Activated T-cell treated with anti-CD3 and anti-CD28 coated beads for 24 hours (primary cell): ENCODE measurements around the gene BAHCC1.

Source experiments
- DNase-seq: peaks from one replicate; pipeline ENCODE4 v3.0.0-alpha.2; 2020; ENCODE audit warnings: low read depth

BAHCC1 gene

DNA sequence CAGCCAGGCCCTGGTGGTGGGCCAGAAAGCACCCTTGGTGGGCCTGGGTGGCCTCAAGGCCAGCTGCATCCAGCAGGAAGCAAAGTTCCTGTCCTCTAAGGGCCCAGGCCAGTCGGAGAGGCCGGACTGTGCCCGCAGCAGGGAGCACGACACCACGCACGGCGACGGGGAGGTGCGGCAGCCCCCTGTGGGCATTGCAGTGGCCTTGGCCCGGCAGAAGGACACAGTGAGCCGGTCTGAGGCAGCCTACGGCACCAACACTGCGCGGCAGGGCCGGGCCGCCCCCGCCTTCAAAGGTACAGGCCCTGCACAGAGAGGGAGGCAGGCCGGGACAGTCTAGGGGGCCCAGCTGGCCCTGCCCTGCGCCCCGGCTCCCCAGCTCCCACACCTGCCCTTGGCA is 48.0 kb downstream of the BAHCC1 start:
- DNase-seq = no peak

DNA sequence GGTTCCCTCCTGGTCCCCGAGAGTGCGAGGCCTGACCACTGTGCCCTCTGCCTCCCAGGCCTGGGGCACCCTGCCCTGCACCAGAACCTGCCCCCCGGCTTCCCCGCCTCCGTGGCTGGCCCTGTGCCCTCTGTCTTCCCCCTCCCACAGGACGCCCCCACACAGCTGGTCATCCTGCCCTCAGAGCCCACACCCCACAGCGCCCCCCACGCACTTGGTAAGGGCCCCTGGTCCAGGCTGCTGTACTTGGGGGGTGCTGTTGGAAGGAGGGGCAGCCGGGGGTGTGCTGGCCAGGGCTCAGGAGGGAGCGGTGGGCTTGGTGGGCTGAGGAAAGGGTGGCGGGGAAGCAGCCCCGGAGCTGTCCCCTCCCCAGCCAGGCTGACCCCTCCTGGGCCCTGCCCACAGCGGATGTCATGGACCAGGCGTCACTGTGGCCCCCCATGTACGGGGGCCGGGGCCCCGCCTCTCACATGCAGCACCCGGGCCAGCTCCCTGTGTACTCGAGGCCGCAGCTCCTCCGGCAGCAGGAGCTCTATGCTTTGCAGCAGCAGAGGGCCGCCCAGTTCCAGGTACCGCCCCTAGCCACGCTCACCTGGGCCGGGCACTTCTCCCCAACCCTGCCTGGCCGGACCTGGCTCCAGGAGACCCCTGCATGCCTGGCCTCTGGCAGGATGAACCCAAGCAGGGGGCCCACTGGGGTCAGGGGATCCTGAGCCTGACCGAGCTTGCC is 49.5 kb downstream of the BAHCC1 start:
- DNase-seq = no peak

GRCh38 chr17:81445642-81446503 is 50.6 kb downstream of the BAHCC1 start:
- DNase-seq = no peak

GRCh38 chr17:81447331-81447933 is 52.2 kb downstream of the BAHCC1 start:
- DNase-seq = no peak

DNA sequence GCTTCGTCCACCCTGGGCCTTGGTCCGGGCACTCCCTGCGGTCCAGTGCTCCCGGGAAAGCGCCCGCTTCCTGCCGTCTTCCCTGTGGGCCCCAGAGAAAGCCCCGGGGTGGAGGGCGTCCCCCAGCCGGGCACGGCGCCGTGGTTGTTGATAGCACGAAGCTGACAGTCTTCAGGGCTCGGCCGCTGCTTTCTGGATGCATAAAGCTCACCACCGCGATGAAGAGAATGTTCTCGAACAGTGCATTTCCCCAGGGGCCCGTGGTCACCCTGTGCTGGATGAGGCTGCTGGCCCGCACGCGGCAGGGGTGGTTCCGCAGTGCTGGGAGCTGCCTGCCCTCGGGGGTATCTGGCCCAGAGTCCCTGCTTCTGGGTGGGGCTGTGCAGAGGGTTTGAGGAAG is 53.2 kb downstream of the BAHCC1 start:
- no peak for DNase-seq

GRCh38 chr17:81448950-81449349 is 53.7 kb downstream of the BAHCC1 start:
- DNase-seq = no peak

DNA sequence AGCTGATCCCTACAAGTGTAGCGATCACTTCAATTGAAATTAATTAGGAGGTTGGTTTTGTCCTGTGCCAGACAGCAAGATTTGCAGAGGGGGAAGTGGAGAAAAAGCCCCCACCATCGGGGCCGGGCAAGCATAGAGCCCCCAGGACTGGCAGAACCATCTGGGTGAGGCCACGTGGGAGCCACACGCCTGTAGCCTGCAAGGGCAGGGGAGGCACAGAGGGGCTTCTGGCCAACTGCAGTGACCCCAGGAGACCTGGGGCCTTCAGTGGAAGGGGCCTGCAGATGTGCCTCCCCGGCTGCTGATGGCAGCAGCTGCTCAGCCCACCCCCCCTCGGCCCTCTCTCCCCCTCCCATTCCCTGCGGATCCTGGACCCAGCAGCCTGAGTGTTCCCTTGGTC is 54.1 kb downstream of the BAHCC1 start:
- DNase-seq = no peak

GRCh38 chr17:81451823-81452222 is 56.6 kb downstream of the BAHCC1 start:
- DNase-seq = no peak

- no peak for DNase-seq
Observed at GRCh38 chr17:81452551-81452950, 57.3 kb downstream of the BAHCC1 start.

- no peak for DNase-seq
Observed at GRCh38 chr17:81453076-81453475, 57.8 kb downstream of the BAHCC1 start.

DNA sequence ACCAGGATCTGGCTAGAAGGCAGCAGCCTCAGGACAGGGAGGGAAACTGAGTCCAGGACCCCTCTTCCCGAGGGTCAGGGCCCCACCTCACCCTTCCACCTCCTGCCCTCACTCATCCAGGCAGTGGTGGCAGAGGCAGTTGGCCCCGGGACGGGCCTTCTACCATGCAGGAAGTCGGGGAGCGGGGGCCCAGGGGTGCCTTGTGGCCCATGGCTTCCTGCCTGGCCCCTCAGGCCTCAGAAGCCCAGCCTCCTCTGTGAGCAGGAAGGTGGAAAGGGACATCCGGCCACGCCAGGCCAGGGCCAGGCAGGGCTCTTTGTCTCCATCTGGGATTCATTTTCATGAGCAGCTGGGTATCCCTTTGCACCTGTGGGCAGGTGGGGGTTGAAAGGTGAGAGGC is 58.5 kb downstream of the BAHCC1 start:
- DNase-seq = no peak

DNA sequence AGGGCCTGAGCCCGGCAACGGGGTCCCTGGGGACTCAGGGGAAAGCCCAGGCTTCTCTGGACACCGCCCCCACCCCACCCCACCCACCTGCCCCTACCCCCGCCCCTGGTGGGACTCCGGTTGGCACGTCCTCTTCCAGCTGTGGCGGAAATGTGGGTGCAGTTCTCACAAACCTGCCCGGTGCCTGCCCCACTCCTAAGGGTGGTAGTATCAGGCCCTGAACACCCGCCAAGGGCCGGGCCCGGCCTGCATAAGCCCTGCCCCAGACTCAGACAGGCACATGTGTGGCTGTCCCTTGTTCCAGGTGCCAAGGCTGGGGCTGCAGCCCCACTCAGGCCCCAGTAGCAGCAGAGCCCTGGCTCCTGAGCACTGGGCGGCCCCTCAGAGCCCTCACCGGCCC is 59.2 kb downstream of the BAHCC1 start:
- DNase-seq = no peak

- no peak for DNase-seq
Observed at GRCh38 chr17:81455387-81455786, 60.1 kb downstream of the BAHCC1 start.

- no peak for DNase-seq
Observed at GRCh38 chr17:81456091-81456490, 60.8 kb downstream of the BAHCC1 start.

DNA sequence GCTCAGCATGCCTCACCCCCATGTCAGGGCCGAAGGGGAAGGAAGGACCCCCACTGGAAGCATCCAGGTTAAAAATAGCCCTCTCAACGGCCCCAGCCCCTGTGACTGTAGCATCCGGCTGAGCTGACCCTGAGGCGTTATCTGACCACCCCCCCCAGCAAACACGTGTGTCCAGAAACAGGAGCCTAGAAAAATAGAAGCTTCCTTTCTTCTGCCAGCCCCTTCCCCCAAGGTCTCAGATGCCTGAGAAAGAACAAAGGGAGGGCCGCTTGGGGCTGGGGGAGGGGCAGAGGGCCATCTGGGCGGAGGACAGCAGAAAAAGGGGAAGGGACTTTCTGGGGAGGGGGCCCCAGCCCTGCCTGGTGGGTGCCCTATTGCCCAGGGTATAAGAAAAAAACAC is 61.5 kb downstream of the BAHCC1 start:
- DNase-seq = no peak

DNA sequence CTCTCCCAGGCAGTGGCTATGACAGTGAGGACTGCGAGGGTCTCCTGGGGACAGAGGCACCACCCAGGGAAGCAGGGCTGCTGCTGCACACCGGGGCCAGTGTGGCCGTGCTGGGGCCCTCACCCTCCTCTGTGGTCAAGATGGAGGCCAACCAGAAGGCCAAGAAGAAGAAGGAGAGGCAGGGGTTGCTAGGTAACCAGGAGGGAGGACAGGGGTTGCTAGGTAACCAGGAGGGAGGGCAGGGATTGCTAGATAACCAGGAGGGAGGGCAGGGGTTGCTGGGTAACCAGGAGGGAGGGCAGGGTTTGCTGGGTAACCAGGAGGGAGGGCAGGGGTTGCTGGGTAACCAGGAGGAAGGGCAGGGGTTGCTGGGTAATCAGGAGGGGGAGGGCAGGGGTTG is 62.1 kb downstream of the BAHCC1 start:
- no peak for DNase-seq

DNA sequence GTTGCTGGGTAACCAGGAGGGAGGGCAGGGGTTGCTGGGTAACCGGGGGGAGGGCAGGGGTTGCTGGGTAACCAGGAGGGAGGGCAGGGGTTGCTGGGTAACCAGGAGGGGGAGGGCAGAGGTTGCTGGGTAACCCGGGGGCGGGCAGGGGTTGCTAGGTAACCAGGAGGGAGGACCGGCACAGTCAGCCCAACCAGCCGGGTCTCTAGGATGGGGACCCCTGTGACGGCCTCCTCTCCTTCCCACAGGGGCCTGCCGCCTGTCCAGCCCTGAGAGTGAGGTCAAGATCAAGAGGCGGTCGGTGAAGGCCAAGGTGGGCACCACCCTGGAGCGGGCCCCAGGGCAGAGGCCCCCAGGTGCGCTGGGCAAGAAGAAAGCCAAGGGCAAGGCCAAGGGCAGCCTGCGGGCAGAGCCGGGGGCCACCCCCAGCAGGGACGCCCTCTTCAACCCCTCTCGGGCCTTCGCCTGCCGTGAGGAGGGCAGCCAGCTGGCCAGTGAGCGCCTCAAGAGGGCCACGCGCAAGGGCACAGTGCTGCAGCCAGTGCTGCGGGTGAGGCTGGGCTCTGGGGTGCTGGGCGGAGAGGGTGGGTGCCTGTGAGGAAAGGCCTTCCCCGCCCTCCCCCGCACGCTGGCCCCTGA is 62.8 kb downstream of the BAHCC1 start:
- no peak for DNase-seq

GRCh38 chr17:81458628-81459027 is 63.4 kb downstream of the BAHCC1 start:
- DNase-seq = no peak

GRCh38 chr17:81459224-81459623 is 64.0 kb downstream of the BAHCC1 start:
- DNase-seq = no peak

GRCh38 chr17:81459864-81460263 is 64.6 kb downstream of the BAHCC1 start:
- no peak for DNase-seq

DNA sequence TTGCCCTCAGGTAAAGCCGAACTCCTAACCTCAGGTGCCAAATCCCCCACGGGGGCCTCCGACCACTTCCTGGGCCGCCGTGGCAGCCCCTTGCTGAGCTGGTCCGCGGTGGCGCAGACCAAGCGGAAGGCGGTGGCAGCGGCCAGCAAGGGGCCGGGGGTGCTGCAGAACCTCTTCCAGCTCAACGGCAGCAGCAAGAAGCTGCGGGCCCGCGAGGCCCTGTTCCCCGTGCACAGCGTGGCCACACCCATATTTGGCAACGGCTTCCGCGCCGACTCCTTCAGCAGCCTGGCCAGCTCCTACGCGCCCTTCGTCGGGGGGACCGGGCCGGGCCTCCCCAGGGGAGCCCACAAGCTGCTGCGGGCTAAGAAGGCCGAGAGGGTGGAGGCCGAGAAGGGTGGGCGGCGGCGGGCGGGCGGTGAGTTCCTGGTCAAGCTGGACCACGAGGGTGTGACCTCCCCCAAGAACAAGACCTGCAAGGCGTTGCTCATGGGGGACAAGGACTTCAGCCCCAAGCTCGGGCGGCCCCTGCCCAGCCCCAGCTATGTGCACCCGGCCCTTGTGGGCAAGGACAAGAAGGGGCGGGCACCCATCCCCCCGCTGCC is 65.7 kb downstream of the BAHCC1 start:
- DNase-seq = no peak
